ENCODE results near the gene NENF.

The NENF gene

DNA sequence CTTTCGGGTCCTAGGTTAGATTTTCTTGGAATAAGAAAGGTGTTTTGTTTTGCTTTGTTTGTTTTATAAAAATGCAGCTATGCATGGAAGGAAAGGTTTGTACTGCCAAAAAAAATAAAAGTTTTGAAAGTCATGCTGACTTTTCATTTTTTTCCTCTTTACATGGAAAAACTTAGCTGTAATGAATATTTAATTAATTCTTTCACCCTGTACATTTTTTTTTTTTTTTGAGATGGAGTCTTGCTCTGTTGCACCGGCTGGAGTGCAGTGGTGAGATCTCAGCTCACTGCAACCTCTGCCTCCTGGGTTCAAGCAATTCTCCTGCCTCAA, 48.7 kb downstream of the NENF start:
- Histone ChIP-seq H3K4me3 (ENCODE audit: low read depth in 1 of 2, low read length in 2 of 2) (no peak overlapping the region), H3K9ac (ENCODE audit: low read depth in 1 of 2, low read length in 2 of 2) (no peak overlapping the region), H3K27ac (ENCODE audit: low read depth, low read length) (no peak overlapping the region), H3K9me3 (ENCODE audit: control insufficient read depth in 1 of 2, low read length in 2 of 2) (no peaks in the 10 kb centered on the region), H3K36me3 (ENCODE audit: control insufficient read depth in 1 of 2, insufficient read depth in 2 of 2, low read length in 2 of 2) (no peaks in the 10 kb centered on the region), H3K27me3 (ENCODE audit: control insufficient read depth in 1 of 2, insufficient read depth in 2 of 2, low read length in 2 of 2) (no peaks in the 10 kb centered on the region), H3K4me1 (ENCODE audit: control insufficient read depth in 1 of 2, insufficient read depth in 2 of 2, low read length in 2 of 2) (peaks cover 30% of the 10 kb centered on the region in 2 donors)

DNA sequence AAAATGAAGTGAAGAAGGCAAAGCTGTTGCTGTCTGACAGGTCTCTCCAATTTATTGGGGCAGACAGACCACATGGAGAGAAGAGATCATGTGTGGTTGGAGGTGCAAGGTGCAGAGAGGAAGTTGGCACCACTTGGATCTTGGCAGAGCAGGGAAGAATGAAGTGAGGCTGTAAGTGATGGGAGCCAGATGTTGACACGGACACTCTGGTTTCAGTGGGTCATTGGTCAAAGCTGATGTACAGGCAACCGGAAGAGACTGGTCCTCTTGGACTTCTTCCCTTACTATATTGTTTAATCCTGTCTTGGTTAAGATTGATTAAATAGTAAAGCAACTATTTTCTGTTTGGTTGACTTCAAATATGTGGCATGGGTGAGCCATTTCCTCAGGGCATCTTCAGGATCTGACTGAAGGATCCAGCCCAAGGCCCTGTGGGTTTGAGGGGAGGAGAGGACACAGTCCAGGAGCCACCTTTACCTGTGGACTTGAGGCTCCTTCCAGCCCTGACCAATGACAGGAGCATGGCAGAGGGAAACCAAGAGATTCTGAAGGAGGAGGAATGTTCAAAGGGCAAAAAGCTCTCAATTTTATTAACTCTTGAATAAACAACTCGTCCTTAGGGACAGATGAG, 49.4 kb downstream of the NENF start:
- Histone ChIP-seq H3K36me3 (ENCODE audit: control insufficient read depth in 1 of 2, insufficient read depth in 2 of 2, low read length in 2 of 2) (no peaks in the 10 kb centered on the region), H3K27ac (ENCODE audit: low read depth, low read length) (no peak overlapping the region), H3K9me3 (ENCODE audit: control insufficient read depth in 1 of 2, low read length in 2 of 2) (no peaks in the 10 kb centered on the region), H3K9ac (ENCODE audit: low read depth in 1 of 2, low read length in 2 of 2) (no peak overlapping the region), H3K4me3 (ENCODE audit: low read depth in 1 of 2, low read length in 2 of 2) (no peak overlapping the region), H3K4me1 (ENCODE audit: control insufficient read depth in 1 of 2, insufficient read depth in 2 of 2, low read length in 2 of 2) (peaks cover 30% of the 10 kb centered on the region in 2 donors), H3K27me3 (ENCODE audit: control insufficient read depth in 1 of 2, insufficient read depth in 2 of 2, low read length in 2 of 2) (no peaks in the 10 kb centered on the region)

DNA sequence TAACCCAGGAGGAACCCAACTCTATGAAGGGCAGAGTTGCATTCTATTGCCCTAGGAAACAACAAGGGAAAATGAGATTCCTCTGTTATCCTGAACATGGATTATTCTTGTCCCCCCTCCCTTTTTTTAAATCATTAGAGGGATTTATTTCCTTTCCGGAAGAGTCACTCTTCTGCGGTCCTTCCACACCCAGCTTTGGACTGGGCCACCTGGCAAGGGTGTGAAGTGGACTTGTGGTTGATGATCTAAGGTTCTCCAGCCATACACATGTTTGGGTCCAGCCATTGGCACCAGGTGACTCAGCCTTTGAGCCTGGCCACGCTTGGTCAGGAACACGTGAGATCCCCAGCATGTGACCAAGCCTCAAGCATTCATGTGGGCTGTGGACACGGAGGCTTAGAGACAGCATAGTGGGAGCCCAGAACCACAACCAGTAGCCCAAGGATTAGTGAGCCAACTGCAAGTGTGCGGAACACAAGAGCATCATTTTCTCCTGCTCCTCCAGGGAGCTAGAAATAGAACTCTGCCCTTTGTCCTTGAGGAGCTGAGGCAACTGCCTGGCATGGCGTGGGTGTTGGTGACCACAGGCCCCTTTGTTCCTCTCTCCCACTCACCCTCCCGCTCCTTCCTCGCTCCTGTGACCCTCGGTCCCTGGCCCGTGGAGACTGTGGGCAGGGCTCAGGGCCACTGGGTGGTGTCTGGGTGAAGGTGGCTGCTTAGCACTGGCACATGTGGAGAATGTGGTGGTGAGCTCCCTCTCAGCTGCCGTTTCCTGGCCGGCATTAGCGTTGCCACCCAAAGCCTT, 50.1 kb downstream of the NENF start:
- Histone ChIP-seq H3K4me3 (ENCODE audit: low read depth in 1 of 2, low read length in 2 of 2) (no peak overlapping the region), H3K36me3 (ENCODE audit: control insufficient read depth in 1 of 2, insufficient read depth in 2 of 2, low read length in 2 of 2) (no peaks in the 10 kb centered on the region), H3K9me3 (ENCODE audit: control insufficient read depth in 1 of 2, low read length in 2 of 2) (no peaks in the 10 kb centered on the region), H3K9ac (ENCODE audit: low read depth in 1 of 2, low read length in 2 of 2) (no peak overlapping the region), H3K27me3 (ENCODE audit: control insufficient read depth in 1 of 2, insufficient read depth in 2 of 2, low read length in 2 of 2) (no peaks in the 10 kb centered on the region), H3K27ac (ENCODE audit: low read depth, low read length) (no peak overlapping the region), H3K4me1 (ENCODE audit: control insufficient read depth in 1 of 2, insufficient read depth in 2 of 2, low read length in 2 of 2) (peaks cover 23 to 25% of the 10 kb centered on the region in 2 donors)

DNA sequence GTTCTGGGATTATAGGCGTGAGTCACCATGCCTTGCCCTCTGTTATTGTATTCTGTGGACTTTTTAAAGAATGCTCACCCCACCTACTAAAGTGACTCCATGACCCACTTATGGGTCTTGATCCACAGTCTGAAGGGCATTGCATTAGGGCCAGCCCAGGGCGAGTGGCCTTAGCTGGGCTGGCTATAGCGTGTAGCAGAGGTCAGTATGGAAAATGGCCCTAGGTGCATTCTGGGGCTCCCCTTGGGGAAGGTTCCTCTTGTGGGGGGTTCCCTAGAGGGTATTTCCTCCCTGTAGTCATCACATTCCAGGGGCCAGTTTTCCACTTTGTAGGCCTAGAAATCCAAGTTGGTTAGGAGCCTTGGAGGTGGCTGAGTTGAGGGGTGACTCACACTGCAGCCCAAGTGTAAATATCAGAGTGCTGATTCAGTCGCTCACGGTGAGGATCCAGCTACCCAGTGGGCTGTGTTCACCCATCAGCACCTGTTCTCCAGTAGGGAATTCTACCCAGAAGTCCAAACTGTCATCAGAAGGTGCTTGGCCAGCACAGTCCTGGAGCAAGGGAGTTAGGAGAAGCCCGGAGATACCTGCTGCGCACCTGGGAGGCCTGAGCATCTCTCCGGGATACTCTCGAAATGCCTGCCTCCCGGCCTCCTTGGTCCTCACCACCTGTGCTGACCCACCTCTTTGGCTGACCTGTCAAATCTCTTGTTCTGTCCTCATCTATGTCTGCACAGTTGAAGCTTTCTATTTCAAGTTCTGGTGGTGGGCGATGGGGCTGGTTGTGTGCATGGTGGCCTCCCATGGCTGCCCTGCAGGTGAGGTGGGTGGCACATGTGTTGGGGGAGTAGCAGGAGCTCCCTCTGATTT, 52.2 kb downstream of the NENF start:
- Histone ChIP-seq H3K27ac (ENCODE audit: low read depth, low read length) (no peak overlapping the region), H3K27me3 (ENCODE audit: control insufficient read depth in 1 of 2, insufficient read depth in 2 of 2, low read length in 2 of 2) (no peaks in the 10 kb centered on the region), H3K9ac (ENCODE audit: low read depth in 1 of 2, low read length in 2 of 2) (no peak overlapping the region), H3K36me3 (ENCODE audit: control insufficient read depth in 1 of 2, insufficient read depth in 2 of 2, low read length in 2 of 2) (no peaks in the 10 kb centered on the region), H3K4me1 (ENCODE audit: control insufficient read depth in 1 of 2, insufficient read depth in 2 of 2, low read length in 2 of 2) (peaks cover 19 to 27% of the 10 kb centered on the region in 2 donors), H3K4me3 (ENCODE audit: low read depth in 1 of 2, low read length in 2 of 2) (no peak overlapping the region), H3K9me3 (ENCODE audit: control insufficient read depth in 1 of 2, low read length in 2 of 2) (no peaks in the 10 kb centered on the region)

DNA sequence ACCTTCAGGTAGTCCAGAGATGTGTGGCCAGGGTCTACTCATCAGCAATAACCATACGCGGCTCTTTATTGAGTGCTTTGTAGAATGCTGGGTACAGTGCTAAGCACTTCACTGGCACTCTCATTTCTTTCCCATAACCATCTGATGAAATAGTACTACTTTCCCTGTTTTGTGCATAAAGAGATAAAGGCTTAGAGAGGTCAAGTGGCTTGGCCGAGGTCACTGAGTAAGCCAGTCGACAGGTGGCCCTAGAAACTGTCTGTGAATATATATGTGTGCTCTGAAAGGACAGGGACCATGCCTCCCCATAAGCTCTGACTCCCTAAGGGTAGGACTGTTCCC, 52.8 kb downstream of the NENF start:
- H3K27me3 ChIP-seq (ENCODE audit: control insufficient read depth in 1 of 2, insufficient read depth in 2 of 2, low read length in 2 of 2) = no peaks in the 10 kb centered on the region
- no peak overlapping the region for H3K9ac ChIP-seq (ENCODE audit: low read depth in 1 of 2, low read length in 2 of 2)
- H3K9me3 ChIP-seq (ENCODE audit: control insufficient read depth in 1 of 2, low read length in 2 of 2) = no peaks in the 10 kb centered on the region
- H3K4me1 ChIP-seq (ENCODE audit: control insufficient read depth in 1 of 2, insufficient read depth in 2 of 2, low read length in 2 of 2) = peaks cover 19 to 27% of the 10 kb centered on the region in 2 donors
- no peak overlapping the region for H3K27ac ChIP-seq (ENCODE audit: low read depth, low read length)
- H3K4me3 ChIP-seq (ENCODE audit: low read depth in 1 of 2, low read length in 2 of 2) = no peak overlapping the region
- H3K36me3 ChIP-seq (ENCODE audit: control insufficient read depth in 1 of 2, insufficient read depth in 2 of 2, low read length in 2 of 2) = no peaks in the 10 kb centered on the region

DNA sequence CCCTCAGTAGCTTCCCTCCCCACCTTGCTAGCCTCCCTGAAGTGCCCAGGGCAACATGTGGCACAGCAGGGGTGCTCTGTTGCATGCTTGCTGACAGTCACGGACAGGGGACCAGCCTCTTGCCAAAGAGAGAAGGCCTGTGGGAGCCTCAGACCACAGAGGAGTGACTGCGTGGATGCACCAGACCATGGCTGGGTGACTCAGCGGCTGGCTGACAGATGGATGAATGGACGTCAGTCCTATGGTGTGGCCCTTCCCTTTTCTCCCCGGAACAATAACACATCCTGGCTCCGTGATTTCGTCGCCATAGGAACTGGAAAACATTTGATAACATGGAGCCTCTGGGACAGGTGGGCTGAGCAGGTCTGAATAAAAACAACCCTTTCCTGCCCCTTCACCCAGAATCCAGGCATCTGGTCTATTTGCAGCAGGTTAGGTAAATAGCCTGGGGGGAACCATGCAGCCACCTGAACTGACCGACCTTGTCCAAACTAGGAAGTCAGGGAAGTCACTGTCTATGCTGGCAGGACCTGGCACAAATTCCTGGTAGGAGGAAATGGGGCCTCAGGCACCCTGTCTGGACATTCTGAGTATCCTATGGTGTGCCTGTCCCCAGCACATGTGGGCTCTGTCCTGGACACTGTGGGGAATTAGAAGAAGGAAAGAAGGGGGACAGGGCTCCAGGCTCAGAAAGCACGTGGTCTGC, 53.3 kb downstream of the NENF start:
- H3K36me3 ChIP-seq (ENCODE audit: control insufficient read depth in 1 of 2, insufficient read depth in 2 of 2, low read length in 2 of 2) = no peaks in the 10 kb centered on the region
- H3K9ac ChIP-seq (ENCODE audit: low read depth in 1 of 2, low read length in 2 of 2) = no peak overlapping the region
- no peaks in the 10 kb centered on the region for H3K9me3 ChIP-seq (ENCODE audit: control insufficient read depth in 1 of 2, low read length in 2 of 2)
- peaks cover 19 to 27% of the 10 kb centered on the region in 2 donors for H3K4me1 ChIP-seq (ENCODE audit: control insufficient read depth in 1 of 2, insufficient read depth in 2 of 2, low read length in 2 of 2)
- no peak overlapping the region for H3K27ac ChIP-seq (ENCODE audit: low read depth, low read length)
- H3K27me3 ChIP-seq (ENCODE audit: control insufficient read depth in 1 of 2, insufficient read depth in 2 of 2, low read length in 2 of 2) = no peaks in the 10 kb centered on the region
- no peak overlapping the region for H3K4me3 ChIP-seq (ENCODE audit: low read depth in 1 of 2, low read length in 2 of 2)

DNA sequence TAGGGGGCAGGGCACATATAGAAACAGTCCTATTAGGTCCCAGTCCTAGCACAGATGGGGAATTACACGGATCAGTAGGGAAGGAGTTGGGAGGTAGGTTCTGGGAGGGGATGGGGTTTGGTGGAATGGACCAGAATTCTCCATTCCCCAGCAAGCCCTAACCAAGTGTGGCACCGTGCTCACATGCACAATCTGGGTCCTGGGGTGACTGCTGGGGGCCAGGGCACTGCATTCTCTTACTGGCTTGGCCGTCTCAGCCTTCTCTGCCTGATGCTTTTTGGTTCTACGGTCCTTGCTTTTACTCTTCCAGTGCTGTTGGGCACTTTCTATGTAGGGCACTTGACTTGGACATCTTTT, 53.9 kb downstream of the NENF start:
- no peaks in the 10 kb centered on the region for H3K27me3 ChIP-seq (ENCODE audit: control insufficient read depth in 1 of 2, insufficient read depth in 2 of 2, low read length in 2 of 2)
- H3K4me1 ChIP-seq (ENCODE audit: control insufficient read depth in 1 of 2, insufficient read depth in 2 of 2, low read length in 2 of 2) = peaks cover 19 to 27% of the 10 kb centered on the region in 2 donors
- no peak overlapping the region for H3K4me3 ChIP-seq (ENCODE audit: low read depth in 1 of 2, low read length in 2 of 2)
- no peak overlapping the region for H3K9ac ChIP-seq (ENCODE audit: low read depth in 1 of 2, low read length in 2 of 2)
- H3K9me3 ChIP-seq (ENCODE audit: control insufficient read depth in 1 of 2, low read length in 2 of 2) = no peaks in the 10 kb centered on the region
- H3K36me3 ChIP-seq (ENCODE audit: control insufficient read depth in 1 of 2, insufficient read depth in 2 of 2, low read length in 2 of 2) = no peaks in the 10 kb centered on the region
- H3K27ac ChIP-seq (ENCODE audit: low read depth, low read length) = no peak overlapping the region

DNA sequence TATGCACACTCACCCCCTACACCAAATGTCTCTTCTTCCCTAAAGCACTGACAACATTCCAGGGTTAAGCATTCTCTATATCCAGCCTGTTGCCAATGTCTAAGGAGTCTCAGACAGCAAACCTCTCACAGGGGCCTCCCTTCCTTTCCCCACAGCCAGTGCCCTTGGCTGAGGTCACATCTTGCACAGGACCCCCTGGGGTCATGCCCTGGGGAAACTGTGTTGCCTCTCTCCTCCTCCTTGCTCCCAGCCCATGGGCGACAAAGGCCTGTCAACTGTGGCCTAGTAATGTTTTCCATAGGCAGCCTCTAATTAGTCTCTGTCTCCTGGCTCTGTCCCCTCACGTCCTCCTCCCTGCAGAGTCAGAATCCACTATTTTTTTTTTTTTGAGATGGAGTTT, 54.6 kb downstream of the NENF start:
- Histone ChIP-seq H3K36me3 (ENCODE audit: control insufficient read depth in 1 of 2, insufficient read depth in 2 of 2, low read length in 2 of 2) (no peaks in the 10 kb centered on the region), H3K9ac (ENCODE audit: low read depth in 1 of 2, low read length in 2 of 2) (no peak overlapping the region), H3K9me3 (ENCODE audit: control insufficient read depth in 1 of 2, low read length in 2 of 2) (no peaks in the 10 kb centered on the region), H3K4me3 (ENCODE audit: low read depth in 1 of 2, low read length in 2 of 2) (no peak overlapping the region), H3K4me1 (ENCODE audit: control insufficient read depth in 1 of 2, insufficient read depth in 2 of 2, low read length in 2 of 2) (peaks cover 16 to 24% of the 10 kb centered on the region in 2 donors), H3K27ac (ENCODE audit: low read depth, low read length) (no peak overlapping the region), H3K27me3 (ENCODE audit: control insufficient read depth in 1 of 2, insufficient read depth in 2 of 2, low read length in 2 of 2) (no peaks in the 10 kb centered on the region)

DNA sequence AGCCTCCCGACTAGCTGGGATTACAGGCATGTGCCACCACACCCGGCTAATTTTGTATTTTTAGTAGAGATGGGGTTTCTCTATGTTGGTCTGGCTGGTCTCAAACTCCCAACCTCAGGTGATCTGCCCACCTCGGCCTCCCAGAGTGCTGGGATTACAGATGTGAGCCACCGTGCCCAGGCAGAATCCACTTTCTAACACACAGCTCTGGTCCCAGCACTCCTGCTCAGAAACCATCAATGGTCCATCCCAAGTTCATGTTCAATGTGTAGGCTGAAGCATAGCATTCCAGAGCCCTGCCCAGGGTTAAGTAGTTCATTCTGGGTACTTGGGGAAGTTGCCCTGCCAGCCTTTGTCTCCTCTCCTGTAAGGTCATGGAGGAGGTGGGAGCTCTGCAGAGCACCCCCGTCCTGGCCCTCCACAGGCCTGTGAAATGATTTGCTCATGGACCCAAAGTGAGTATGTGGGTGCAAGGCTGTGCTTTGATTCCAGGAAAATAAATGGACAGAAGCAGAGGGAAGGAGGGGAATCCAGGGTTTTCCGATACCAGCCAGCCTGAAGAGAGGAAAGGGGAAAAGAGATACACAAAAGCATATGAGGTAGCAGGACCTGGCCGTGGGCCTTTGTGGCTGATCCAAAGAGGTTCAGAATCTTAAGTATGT, 55.2 kb downstream of the NENF start:
- Histone ChIP-seq H3K27me3 (ENCODE audit: control insufficient read depth in 1 of 2, insufficient read depth in 2 of 2, low read length in 2 of 2) (no peaks in the 10 kb centered on the region), H3K9me3 (ENCODE audit: control insufficient read depth in 1 of 2, low read length in 2 of 2) (no peaks in the 10 kb centered on the region), H3K4me3 (ENCODE audit: low read depth in 1 of 2, low read length in 2 of 2) (no peak overlapping the region), H3K4me1 (ENCODE audit: control insufficient read depth in 1 of 2, insufficient read depth in 2 of 2, low read length in 2 of 2) (peaks cover 10 to 18% of the 10 kb centered on the region in 2 donors), H3K27ac (ENCODE audit: low read depth, low read length) (no peak overlapping the region), H3K9ac (ENCODE audit: low read depth in 1 of 2, low read length in 2 of 2) (no peak overlapping the region), H3K36me3 (ENCODE audit: control insufficient read depth in 1 of 2, insufficient read depth in 2 of 2, low read length in 2 of 2) (no peaks in the 10 kb centered on the region)
